Progenitor cell of endocrine pancreas (in vitro differentiated cells): ENCODE measurements around the gene CLIC5. TPM values are rescaled to one million over a fixed set of nuclear protein-coding genes. Genes with fewer than 3 reads are reported as not detected.

Experiments
- DNase-seq: peaks from one replicate; pipeline ENCODE4 v3.0.0; 2021; ENCODE audit warnings: low spot score; ENCODE audit not compliant: unreplicated experiment
- H3K27ac Mint-ChIP-seq: 2 replicates; pipeline ENCODE4 v1.8.0; 2021; ENCODE audit warnings: mild to moderate bottlenecking, moderate library complexity, mixed read lengths
- H3K27me3 Mint-ChIP-seq: 2 replicates; pipeline ENCODE4 v1.8.0; 2021; ENCODE audit warnings: mixed read lengths
- H3K36me3 Mint-ChIP-seq: 2 replicates; pipeline ENCODE4 v1.8.0; 2022; ENCODE audit warnings: mixed read lengths; ENCODE audit not compliant: insufficient read depth
- H3K4me1 Mint-ChIP-seq: 2 replicates; pipeline ENCODE4 v1.8.0; 2021; ENCODE audit warnings: low read depth, mixed read lengths
- H3K4me3 Mint-ChIP-seq: 2 replicates; pipeline ENCODE4 v1.8.0; 2021; ENCODE audit warnings: low read depth, mild to moderate bottlenecking, moderate library complexity, mixed read lengths
- H3K9me3 Mint-ChIP-seq: 2 replicates; pipeline ENCODE4 v1.8.0; 2021; ENCODE audit warnings: low read depth, mixed read lengths
- CTCF ChIP-seq: fragments of 200-600 bp; sonication (generic); IDR thresholded peaks from one replicate; pipeline ENCODE4 v1.5.0; 2021; ENCODE audit warnings: antibody characterized with exemption, mild to moderate bottlenecking; ENCODE audit not compliant: unreplicated experiment
- total RNA-seq: library from RNA; stranded (reverse); gene quantifications from 2 replicates; pipeline ENCODE4 v1.2.1, GENCODE V29; 2021

CLIC5 gene
- total RNA-seq, 1 donor from 2014 or later, result 35.9 TPM

GRCh38 chr6:45930420-45931040, 85.1 kb downstream of the CLIC5 start:
- Mint-ChIP-seq H3K9me3 (no peaks in the 10 kb centered on the region), H3K4me3 (no peak overlapping the region), H3K36me3 (peaks cover 8% of the 10 kb centered on the region), H3K27me3 (peaks cover 3% of the 10 kb centered on the region), H3K4me1 (peaks cover 9% of the 10 kb centered on the region), H3K27ac (peak overlapping the region; percentile 77)
- peak; percentile 97 for TF ChIP-seq CTCF
- peak; percentile 55 for DNase-seq

GRCh38 chr6:45929421-45930361, 86.0 kb downstream of the CLIC5 start:
- no peak for TF ChIP-seq CTCF
- H3K4me1 Mint-ChIP-seq, result peaks cover 11% of the 10 kb centered on the region
- no peak for DNase-seq
- H3K27me3 Mint-ChIP-seq, result peaks cover 3% of the 10 kb centered on the region
- no peaks in the 10 kb centered on the region for H3K9me3 Mint-ChIP-seq
- no peak overlapping the region for H3K27ac Mint-ChIP-seq
- no peak overlapping the region for H3K4me3 Mint-ChIP-seq
- peaks cover 8% of the 10 kb centered on the region for H3K36me3 Mint-ChIP-seq

- TF ChIP-seq CTCF, result no peak
- no peak overlapping the region for H3K4me3 Mint-ChIP-seq
- H3K4me1 Mint-ChIP-seq, result peaks cover 14% of the 10 kb centered on the region
- H3K27ac Mint-ChIP-seq, result no peak overlapping the region
- no peaks in the 10 kb centered on the region for H3K9me3 Mint-ChIP-seq
- peaks cover 8% of the 10 kb centered on the region for H3K36me3 Mint-ChIP-seq
- peaks cover 3% of the 10 kb centered on the region for H3K27me3 Mint-ChIP-seq
- no peak for DNase-seq
Observed at GRCh38 chr6:45928721-45929305, 86.8 kb downstream of the CLIC5 start.

GRCh38 chr6:45927421-45928320, 88.0 kb downstream of the CLIC5 start:
- Mint-ChIP-seq H3K27ac (no peak overlapping the region), H3K27me3 (no peaks in the 10 kb centered on the region), H3K4me1 (peaks cover 14% of the 10 kb centered on the region), H3K36me3 (peaks cover 4% of the 10 kb centered on the region), H3K4me3 (no peak overlapping the region), H3K9me3 (no peaks in the 10 kb centered on the region)
- no peak for TF ChIP-seq CTCF
- no peak for DNase-seq
